Measurements from ENCODE around the gene SORCS1. TPM values are rescaled to one million over a fixed set of nuclear protein-coding genes. Genes with fewer than 3 reads are reported as not detected.

Gene SORCS1
- total and polyA plus RNA-seq, 2 of the 13 experiments (the other 11 are each of a cell fraction or from before 2014, with no cell fraction given): not detected

- Histone ChIP-seq H3K4me1 (ENCODE audit: insufficient read depth, low read length) (no peaks in the 10 kb centered on the region), H3K27ac (ENCODE audit: extremely low read length, insufficient read depth, low read length) (no peak overlapping the region), H3K9ac (ENCODE audit: insufficient read depth, low read depth, low read length) (no peak overlapping the region), H3K4me2 (ENCODE audit: low read depth, low read length) (no peak overlapping the region), H3K79me2 (ENCODE audit: insufficient read depth, low read length) (no peaks in the 10 kb centered on the region), H2AFZ (ENCODE audit: low read length) (no peak overlapping the region), H3K27me3 (ENCODE audit: control insufficient read depth in 1 of 2, insufficient read depth in 2 of 2, low read length in 2 of 2) (no peaks in the 10 kb centered on the region), H3K4me3 (replicated peaks in 1 of 3; ENCODE audit: insufficient read depth in 1 of 3, low read depth in 2 of 3, low read length in 3 of 3) (no peak overlapping the region), H3K36me3 (replicated peaks in 1 of 2; ENCODE audit: control insufficient read depth in 1 of 2, insufficient read depth in 2 of 2, low read length in 2 of 2) (no peaks in the 10 kb centered on the region), H4K20me1 (ENCODE audit: insufficient read depth, low read length) (no peaks in the 10 kb centered on the region), H3K9me3 (ENCODE audit: low read length) (peaks cover 35% of the 10 kb centered on the region)
- no TSS peak for BruUV-seq (replicated peaks)
- intact Hi-C loops (cut with micrococcal nuclease; ENCODE audit: unreplicated experiment): no loop called here
- ATAC-seq (no peak), DNase-seq (ENCODE audit: low spot score) (no peak), FAIRE-seq (no peak)
- no peak for TF ChIP-seq ZNF644 (CRISPR knock-in tag; IDR thresholded peaks at IDR 0.05; ENCODE audit: low read depth)
- no peak for TF ChIP-seq ELF1 (CRISPR knock-in tag; IDR thresholded peaks at IDR 0.05)
- TF ChIP-seq RBM39 (IDR thresholded peaks at IDR 0.05; ENCODE audit: low read depth, low read length, poor library complexity, severe bottlenecking): no peak
- TF ChIP-seq HOXA7 (CRISPR knock-in tag; IDR thresholded peaks at IDR 0.05): no peak
- no peak for TF ChIP-seq ZNF780A (CRISPR knock-in tag; IDR thresholded peaks at IDR 0.05)
- TF ChIP-seq ZFP62 (CRISPR knock-in tag; IDR thresholded peaks at IDR 0.05): no peak
- POLR2A ChIA-PET: no interaction called here
- in situ Hi-C loops (cut with HindIII; ENCODE audit: extremely low pct_ligation_motif_present, low pct_unique_long_range_greater_than_20kb): no loop called here
- CTCF ChIA-PET (ENCODE audit: low intra/inter-chr PET ratio, low total read pairs): no interaction called here
Observed at GRCh38 chr10:106679314-106679713, 485.2 kb downstream of the SORCS1 start.

GRCh38 chr10:106672517-106673175, 491.9 kb downstream of the SORCS1 start:
- no peak for ATAC-seq
- H4K20me1 ChIP-seq (ENCODE audit: insufficient read depth, low read length): no peaks in the 10 kb centered on the region
- FAIRE-seq: no peak
- no TSS peak for BruUV-seq (replicated peaks)
- CTCF ChIA-PET (ENCODE audit: low intra/inter-chr PET ratio, low total read pairs): no interaction called here
- H3K79me2 ChIP-seq (ENCODE audit: insufficient read depth, low read length): no peaks in the 10 kb centered on the region
- WGBS (ENCODE audit: low lambda C conversion rate): 38% methylated on average over 6 of the region's 6 CpGs
- H3K27me3 ChIP-seq (ENCODE audit: control insufficient read depth in 1 of 2, insufficient read depth in 2 of 2, low read length in 2 of 2): no peaks in the 10 kb centered on the region
- no peak overlapping the region for H2AFZ ChIP-seq (ENCODE audit: low read length)
- in situ Hi-C loops (cut with HindIII; ENCODE audit: extremely low pct_ligation_motif_present, low pct_unique_long_range_greater_than_20kb): no loop called here
- POLR2A ChIA-PET: no interaction called here
- H3K4me3 ChIP-seq (replicated peaks in 1 of 3; ENCODE audit: insufficient read depth in 1 of 3, low read depth in 2 of 3, low read length in 3 of 3): no peak overlapping the region
- TF ChIP-seq SRSF1 (optimal IDR thresholded peaks at IDR 0.05; ENCODE audit: low read depth, low read length) (no peak), MYNN (CRISPR knock-in tag; IDR thresholded peaks at IDR 0.05; ENCODE audit: low read depth) (no peak), ZSCAN29 (CRISPR knock-in tag; conservative IDR thresholded peaks at IDR 0.05) (no peak), NFKBIZ (CRISPR knock-in tag; IDR thresholded peaks at IDR 0.05) (no peak), HNF1A (IDR thresholded peaks at IDR 0.05; ENCODE audit: low read depth) (no peak), HNF1A (CRISPR knock-in tag; IDR thresholded peaks at IDR 0.05; ENCODE audit: borderline replicate concordance) (no peak), FOXO4 (CRISPR knock-in tag; conservative IDR thresholded peaks at IDR 0.05) (no peak), CENPT (CRISPR knock-in tag; IDR thresholded peaks at IDR 0.05; ENCODE audit: low read depth) (no peak)
- H3K36me3 ChIP-seq (replicated peaks in 1 of 2; ENCODE audit: control insufficient read depth in 1 of 2, insufficient read depth in 2 of 2, low read length in 2 of 2): no peaks in the 10 kb centered on the region
- no peak for DNase-seq (ENCODE audit: low spot score)
- H3K4me1 ChIP-seq (ENCODE audit: insufficient read depth, low read length): no peaks in the 10 kb centered on the region
- no peak overlapping the region for H3K4me2 ChIP-seq (ENCODE audit: low read depth, low read length)
- no peak overlapping the region for H3K27ac ChIP-seq (ENCODE audit: extremely low read length, insufficient read depth, low read length)
- H3K9me3 ChIP-seq (ENCODE audit: low read length): peaks cover 23% of the 10 kb centered on the region
- no peak overlapping the region for H3K9ac ChIP-seq (ENCODE audit: insufficient read depth, low read depth, low read length)
- intact Hi-C loops (cut with micrococcal nuclease; ENCODE audit: unreplicated experiment): no loop called here

Data from HepG2 (cell line).